GM18520 (cell line): ENCODE results near the gene RBM43.
A peak's percentile ranks its signal among the peaks of the same experiment; 100 is the strongest.
"Not testable (repeated sequence)": the region's sequence is repeated elsewhere in the genome, so short reads cannot be mapped to it uniquely, and the experiment has no call there.

Experiments used
- ATAC-seq: cut with Tn5 transposase; IDR thresholded peaks from one replicate; pipeline ENCODE4 v1.9.1; 2021; ENCODE audit not compliant: unreplicated experiment

The RBM43 gene

GRCh38 chr2:151269798-151270568, 8.3 kb upstream of the RBM43 start:
- no peak for ATAC-seq

- ATAC-seq = no peak
Measured at GRCh38 chr2:151268085-151268484, 6.4 kb upstream of the RBM43 start.

- no peak for ATAC-seq
Measured at GRCh38 chr2:151267537-151267936, 5.9 kb upstream of the RBM43 start.

- no peak for ATAC-seq
Measured at GRCh38 chr2:151265991-151266390, 4.3 kb upstream of the RBM43 start.

GRCh38 chr2:151264157-151264825, 2.6 kb upstream of the RBM43 start:
- no peak for ATAC-seq

GRCh38 chr2:151262629-151263028, 966 bp upstream of the RBM43 start:
- no peak for ATAC-seq

GRCh38 chr2:151261977-151262291, 271 bp upstream of the RBM43 start:
- no peak for ATAC-seq

GRCh38 chr2:151260573-151261230, 961 bp downstream of the RBM43 start:
- ATAC-seq = no peak

GRCh38 chr2:151258121-151258520, 3.5 kb downstream of the RBM43 start:
- ATAC-seq = no peak

- ATAC-seq = no peak
Measured at GRCh38 chr2:151252646-151253045, 9.0 kb downstream of the RBM43 start.

GRCh38 chr2:151251012-151251411, 10.7 kb downstream of the RBM43 start:
- no peak for ATAC-seq

- ATAC-seq = no peak
Measured at GRCh38 chr2:151247432-151247831, 14.2 kb downstream of the RBM43 start.

- no peak for ATAC-seq
Measured at GRCh38 chr2:151246152-151246551, 15.5 kb downstream of the RBM43 start.

GRCh38 chr2:151243468-151243867, 18.2 kb downstream of the RBM43 start:
- no peak for ATAC-seq

GRCh38 chr2:151241224-151241623, 20.4 kb downstream of the RBM43 start:
- no peak for ATAC-seq

- ATAC-seq = no peak
Measured at GRCh38 chr2:151240433-151240832, 21.2 kb downstream of the RBM43 start.

- ATAC-seq = no peak
Measured at GRCh38 chr2:151239624-151240023, 22.0 kb downstream of the RBM43 start.

GRCh38 chr2:151238527-151239487, 22.9 kb downstream of the RBM43 start:
- peak; percentile 76 for ATAC-seq

- no peak for ATAC-seq
Measured at GRCh38 chr2:151237422-151238025, 24.1 kb downstream of the RBM43 start.

- ATAC-seq = not testable (repeated sequence)
Measured at GRCh38 chr2:151233760-151234159, 27.9 kb downstream of the RBM43 start.

GRCh38 chr2:151233288-151233687, 28.4 kb downstream of the RBM43 start:
- not testable (repeated sequence) for ATAC-seq
